ENCODE data around the gene ZNF331. TPM values are rescaled to one million over a fixed set of nuclear protein-coding genes. Genes with fewer than 3 reads are reported as not detected.
"Not testable (repeated sequence)": the region's sequence is repeated elsewhere in the genome, so short reads cannot be mapped to it uniquely, and the experiment has no call there.

Gene ZNF331
- total and polyA plus RNA-seq, 2 donors, result 7.6 to 26.9 TPM

DNA sequence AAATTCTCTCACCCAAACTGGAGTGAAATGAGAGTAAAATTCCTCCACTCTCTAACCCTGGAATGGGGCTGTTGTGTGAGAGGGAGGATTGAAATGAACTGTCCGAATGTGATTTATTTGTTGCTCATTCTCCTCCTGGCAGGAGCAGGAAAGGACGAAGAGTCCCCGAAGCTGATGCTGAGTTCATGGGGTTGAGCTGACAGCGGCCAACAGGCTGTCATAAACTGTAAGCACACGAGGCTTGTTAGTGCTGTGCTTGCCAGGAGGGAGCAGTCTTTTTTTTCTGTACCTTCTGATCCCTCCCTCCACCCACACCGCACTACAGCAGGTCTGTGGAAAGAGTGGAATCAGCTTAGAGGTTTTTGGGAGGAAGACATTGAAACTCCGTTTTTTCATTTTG is 33.1 kb upstream of the ZNF331 start:
- no peak for DNase-seq (ENCODE audit: low read depth in 6 of 9, low spot score in 9 of 9)
- H3K27me3 ChIP-seq (ENCODE audit: control insufficient read depth in 2 of 2, insufficient read depth in 1 of 2, low read length in 1 of 2), result no peaks in the 10 kb centered on the region
- H3K27ac ChIP-seq (ENCODE audit: low read depth in 1 of 2, low read length in 1 of 2), result no peak overlapping the region
- H3K4me3 ChIP-seq (ENCODE audit: low read length in 2 of 2), result no peak overlapping the region
- 52% methylated on average over 7 of the region's 7 CpGs for WGBS
- no peaks in the 10 kb centered on the region for H3K4me1 ChIP-seq (ENCODE audit: control insufficient read depth in 2 of 2, insufficient read depth in 2 of 2, low read length in 2 of 2)
- no peaks in the 10 kb centered on the region for H3K36me3 ChIP-seq (ENCODE audit: control insufficient read depth in 2 of 2, insufficient read depth in 2 of 2, low read length in 1 of 2)
- H3K9me3 ChIP-seq (ENCODE audit: control insufficient read depth in 2 of 2, insufficient read depth in 1 of 2, low read length in 1 of 2), result peaks cover 0 to 4% of the 10 kb centered on the region in 2 donors

DNA sequence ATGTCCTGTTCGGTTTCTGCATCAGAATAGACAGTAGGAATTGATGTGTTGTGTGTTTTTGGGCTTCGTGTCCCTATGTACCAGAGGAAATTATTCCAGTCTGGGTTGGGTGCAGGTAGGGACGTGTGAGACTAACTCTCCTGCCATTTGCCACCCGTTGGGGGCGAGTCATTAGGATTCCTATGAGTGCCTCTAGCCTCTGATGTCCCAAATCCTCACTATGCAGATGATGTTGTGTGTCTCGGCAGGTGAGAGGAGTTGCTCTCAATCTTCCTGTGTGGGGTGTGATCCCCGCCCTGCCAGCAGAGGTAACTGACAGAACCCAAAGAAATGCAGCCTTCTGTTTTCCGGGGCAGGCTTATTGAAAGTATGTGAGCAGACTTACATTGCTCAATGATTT is 31.2 kb upstream of the ZNF331 start:
- Histone ChIP-seq H3K9me3 (ENCODE audit: control insufficient read depth in 2 of 2, insufficient read depth in 1 of 2, low read length in 1 of 2) (no peaks in the 10 kb centered on the region), H3K36me3 (ENCODE audit: control insufficient read depth in 2 of 2, insufficient read depth in 2 of 2, low read length in 1 of 2) (no peaks in the 10 kb centered on the region), H3K4me1 (ENCODE audit: control insufficient read depth in 2 of 2, insufficient read depth in 2 of 2, low read length in 2 of 2) (no peaks in the 10 kb centered on the region), H3K4me3 (ENCODE audit: low read length in 2 of 2) (no peak overlapping the region), H3K27ac (ENCODE audit: low read depth in 1 of 2, low read length in 1 of 2) (no peak overlapping the region), H3K27me3 (ENCODE audit: control insufficient read depth in 2 of 2, insufficient read depth in 1 of 2, low read length in 1 of 2) (no peaks in the 10 kb centered on the region)
- DNase-seq (ENCODE audit: low read depth in 6 of 9, low spot score in 9 of 9), result no peak
- 87% methylated on average over 8 of the region's 8 CpGs for WGBS

DNA sequence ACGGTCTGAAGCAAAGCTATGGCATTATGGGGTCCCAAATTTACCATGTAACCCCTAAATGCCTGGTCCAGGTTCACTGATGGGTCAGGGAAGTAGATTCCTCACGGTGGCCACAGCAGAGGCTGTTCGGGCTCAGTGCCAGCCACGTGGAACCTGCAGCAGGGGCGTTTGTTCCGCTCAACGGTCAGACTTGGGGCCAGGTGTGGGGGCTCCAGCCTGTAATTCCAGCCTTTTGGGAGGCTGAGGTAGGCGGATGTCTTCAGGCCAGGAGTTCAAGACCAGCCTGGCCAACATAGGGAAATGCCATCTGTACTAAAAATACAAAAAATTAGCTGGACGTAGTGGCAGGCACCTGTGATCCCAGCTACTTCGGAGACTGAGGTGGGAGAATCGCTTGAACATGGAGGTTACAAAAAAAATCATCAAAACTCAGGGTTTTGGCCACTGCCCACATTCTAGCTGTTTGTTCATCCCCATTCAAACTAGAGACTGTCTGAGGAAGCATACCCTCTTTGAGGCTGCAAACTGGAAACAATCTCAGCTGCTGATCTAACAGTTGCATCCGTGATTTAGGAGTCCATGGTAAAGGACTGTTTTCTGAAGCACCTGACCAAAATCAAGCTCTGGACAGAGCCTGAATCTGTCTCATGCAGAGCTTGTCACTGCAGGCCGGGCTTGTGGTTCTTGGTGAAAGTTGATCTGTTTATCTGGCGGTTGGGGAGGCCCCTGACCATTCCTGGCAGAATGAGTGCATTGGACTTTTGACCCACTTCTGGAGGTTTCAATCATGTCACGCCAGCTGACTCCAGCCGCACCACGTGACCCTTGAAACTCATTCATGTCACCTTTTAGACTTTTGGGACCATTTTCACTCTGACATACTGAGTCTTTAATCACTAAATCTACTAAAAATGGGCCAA is 30.2 kb upstream of the ZNF331 start:
- no peaks in the 10 kb centered on the region for H3K4me1 ChIP-seq (ENCODE audit: control insufficient read depth in 2 of 2, insufficient read depth in 2 of 2, low read length in 2 of 2)
- no peaks in the 10 kb centered on the region for H3K36me3 ChIP-seq (ENCODE audit: control insufficient read depth in 2 of 2, insufficient read depth in 2 of 2, low read length in 1 of 2)
- no peaks in the 10 kb centered on the region for H3K9me3 ChIP-seq (ENCODE audit: control insufficient read depth in 2 of 2, insufficient read depth in 1 of 2, low read length in 1 of 2)
- H3K27ac ChIP-seq (ENCODE audit: low read depth in 1 of 2, low read length in 1 of 2), result no peak overlapping the region
- WGBS, result 90% methylated on average over 17 of the region's 17 CpGs
- H3K27me3 ChIP-seq (ENCODE audit: control insufficient read depth in 2 of 2, insufficient read depth in 1 of 2, low read length in 1 of 2), result no peaks in the 10 kb centered on the region
- DNase-seq (ENCODE audit: low read depth in 6 of 9, low spot score in 9 of 9), result no peak
- no peak overlapping the region for H3K4me3 ChIP-seq (ENCODE audit: low read length in 2 of 2)

DNA sequence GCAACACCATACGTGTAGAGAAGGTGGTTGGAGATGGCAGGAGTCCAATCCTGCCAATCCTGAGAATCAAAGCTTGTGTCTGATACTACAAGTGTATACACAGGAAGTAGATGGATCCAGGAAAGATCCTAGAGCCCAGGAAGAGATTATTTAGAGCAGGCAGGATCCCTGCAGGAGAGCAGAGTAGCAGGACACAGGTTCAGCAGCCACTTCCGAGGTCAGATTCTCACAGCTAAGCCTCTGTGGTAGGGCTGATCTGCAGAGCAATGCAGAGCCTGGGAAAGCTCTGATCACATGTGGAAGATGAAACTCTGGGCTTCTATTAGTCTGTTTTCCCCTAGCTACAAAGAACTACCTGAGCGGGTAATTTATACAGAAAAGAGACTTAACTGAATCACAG is 28.5 kb upstream of the ZNF331 start:
- 82% methylated on average over 3 of the region's 3 CpGs for WGBS
- Histone ChIP-seq H3K9me3 (ENCODE audit: control insufficient read depth in 2 of 2, insufficient read depth in 1 of 2, low read length in 1 of 2) (no peaks in the 10 kb centered on the region), H3K27me3 (ENCODE audit: control insufficient read depth in 2 of 2, insufficient read depth in 1 of 2, low read length in 1 of 2) (no peaks in the 10 kb centered on the region), H3K36me3 (ENCODE audit: control insufficient read depth in 2 of 2, insufficient read depth in 2 of 2, low read length in 1 of 2) (no peaks in the 10 kb centered on the region), H3K27ac (ENCODE audit: low read depth in 1 of 2, low read length in 1 of 2) (no peak overlapping the region), H3K4me1 (ENCODE audit: control insufficient read depth in 2 of 2, insufficient read depth in 2 of 2, low read length in 2 of 2) (no peaks in the 10 kb centered on the region), H3K4me3 (ENCODE audit: low read length in 2 of 2) (no peak overlapping the region)
- no peak for DNase-seq (ENCODE audit: low read depth in 6 of 9, low spot score in 9 of 9)

DNA sequence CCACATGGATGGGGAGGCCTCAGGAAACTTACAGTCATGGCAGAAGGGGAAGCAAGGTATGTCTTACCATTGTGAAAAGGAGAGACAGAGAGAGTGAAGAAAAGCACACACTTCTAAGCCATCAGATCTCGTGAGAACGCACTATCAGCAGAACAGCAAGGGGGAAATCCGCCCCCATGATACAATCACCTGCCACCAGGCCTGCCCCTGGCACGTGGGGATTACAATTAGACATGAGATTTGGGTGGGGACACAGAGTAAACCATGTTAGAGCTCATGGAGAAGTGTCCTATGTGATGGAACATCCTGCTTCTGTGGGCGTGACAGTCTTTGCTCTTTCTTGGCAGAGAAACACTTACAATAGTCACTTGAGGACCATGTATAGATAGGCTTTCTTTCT is 28.1 kb upstream of the ZNF331 start:
- no peaks in the 10 kb centered on the region for H3K4me1 ChIP-seq (ENCODE audit: control insufficient read depth in 2 of 2, insufficient read depth in 2 of 2, low read length in 2 of 2)
- no peak for DNase-seq (ENCODE audit: low read depth in 6 of 9, low spot score in 9 of 9)
- no peak overlapping the region for H3K27ac ChIP-seq (ENCODE audit: low read depth in 1 of 2, low read length in 1 of 2)
- H3K36me3 ChIP-seq (ENCODE audit: control insufficient read depth in 2 of 2, insufficient read depth in 2 of 2, low read length in 1 of 2), result no peaks in the 10 kb centered on the region
- H3K9me3 ChIP-seq (ENCODE audit: control insufficient read depth in 2 of 2, insufficient read depth in 1 of 2, low read length in 1 of 2), result no peaks in the 10 kb centered on the region
- no peaks in the 10 kb centered on the region for H3K27me3 ChIP-seq (ENCODE audit: control insufficient read depth in 2 of 2, insufficient read depth in 1 of 2, low read length in 1 of 2)
- WGBS, result 83% methylated on average over 5 of the region's 5 CpGs
- no peak overlapping the region for H3K4me3 ChIP-seq (ENCODE audit: low read length in 2 of 2)

DNA sequence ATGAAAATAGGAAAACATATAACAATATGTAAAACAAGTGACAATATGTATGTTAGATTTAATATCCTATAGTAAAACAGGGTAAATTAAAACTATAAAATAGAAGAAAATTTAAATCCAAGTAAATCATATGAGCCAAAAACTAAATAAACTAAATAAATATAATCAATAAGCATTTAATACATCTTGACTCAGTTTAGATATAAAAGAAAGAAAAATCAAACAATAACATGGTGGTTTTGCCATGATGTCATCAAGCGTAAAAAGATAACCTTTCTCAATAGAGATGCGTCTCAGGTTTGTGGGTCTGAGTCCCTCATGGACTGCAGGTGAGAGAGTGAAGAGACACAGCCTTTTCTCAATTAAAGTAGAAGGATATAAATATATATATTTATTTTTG is 26.6 kb upstream of the ZNF331 start:
- Histone ChIP-seq H3K4me1 (ENCODE audit: control insufficient read depth in 2 of 2, insufficient read depth in 2 of 2, low read length in 2 of 2) (no peaks in the 10 kb centered on the region), H3K27ac (ENCODE audit: low read depth in 1 of 2, low read length in 1 of 2) (no peak overlapping the region), H3K36me3 (ENCODE audit: control insufficient read depth in 2 of 2, insufficient read depth in 2 of 2, low read length in 1 of 2) (no peaks in the 10 kb centered on the region), H3K9me3 (ENCODE audit: control insufficient read depth in 2 of 2, insufficient read depth in 1 of 2, low read length in 1 of 2) (no peaks in the 10 kb centered on the region), H3K27me3 (ENCODE audit: control insufficient read depth in 2 of 2, insufficient read depth in 1 of 2, low read length in 1 of 2) (no peaks in the 10 kb centered on the region), H3K4me3 (ENCODE audit: low read length in 2 of 2) (no peak overlapping the region)
- DNase-seq (ENCODE audit: low read depth in 6 of 9, low spot score in 9 of 9), result no peak
- 100% methylated on average over 2 of the region's 2 CpGs for WGBS

DNA sequence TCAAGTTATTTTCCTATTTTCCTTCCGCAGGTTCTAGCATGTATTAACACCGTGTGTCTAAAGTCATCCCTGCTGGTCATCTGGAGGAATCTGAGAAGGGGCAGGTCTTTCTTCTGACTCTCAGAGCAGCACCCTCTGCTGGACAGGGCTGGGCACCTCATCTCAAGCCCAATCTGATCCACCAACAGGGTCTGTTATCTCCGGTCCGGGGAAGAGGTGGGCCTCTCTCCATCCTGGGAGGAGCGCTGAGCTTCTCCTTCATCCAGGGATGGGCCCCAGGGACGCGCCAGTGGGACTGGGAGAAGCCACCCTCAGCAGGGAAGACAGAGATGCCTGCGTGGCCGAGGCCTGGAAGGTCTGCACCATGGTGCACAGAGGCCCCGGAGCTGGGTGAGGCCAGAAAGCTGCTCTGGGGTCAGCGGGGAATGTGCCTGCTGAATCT is 26.0 kb upstream of the ZNF331 start:
- H3K36me3 ChIP-seq (ENCODE audit: control insufficient read depth in 2 of 2, insufficient read depth in 2 of 2, low read length in 1 of 2), result no peaks in the 10 kb centered on the region
- H3K4me3 ChIP-seq (ENCODE audit: low read length in 2 of 2), result no peak overlapping the region
- H3K27me3 ChIP-seq (ENCODE audit: control insufficient read depth in 2 of 2, insufficient read depth in 1 of 2, low read length in 1 of 2), result no peaks in the 10 kb centered on the region
- no peaks in the 10 kb centered on the region for H3K4me1 ChIP-seq (ENCODE audit: control insufficient read depth in 2 of 2, insufficient read depth in 2 of 2, low read length in 2 of 2)
- no peak overlapping the region for H3K27ac ChIP-seq (ENCODE audit: low read depth in 1 of 2, low read length in 1 of 2)
- no peaks in the 10 kb centered on the region for H3K9me3 ChIP-seq (ENCODE audit: control insufficient read depth in 2 of 2, insufficient read depth in 1 of 2, low read length in 1 of 2)
- 42% methylated on average over 11 of the region's 11 CpGs for WGBS
- DNase-seq (ENCODE audit: low read depth in 6 of 9, low spot score in 9 of 9), result peak in 4 of 9 donors; percentile 12 to 42 (median 23)

DNA sequence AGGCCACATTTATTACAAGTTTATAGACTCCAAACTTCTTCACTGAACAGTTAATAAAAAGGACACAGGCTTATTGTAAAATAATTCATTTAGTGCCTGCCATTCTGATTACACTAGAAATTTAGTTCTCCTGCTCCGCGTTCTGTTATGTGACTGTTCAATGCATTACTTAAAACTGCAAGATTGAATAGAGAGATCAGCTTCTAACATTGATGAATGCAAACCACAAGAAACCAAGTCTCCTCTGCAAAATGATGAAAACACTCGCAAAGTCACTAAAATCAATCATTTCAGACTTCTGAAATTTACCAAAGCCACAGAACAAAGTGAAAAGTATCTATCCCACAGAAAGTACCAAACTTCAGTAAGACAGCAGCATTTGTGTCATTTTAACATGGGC is 22.9 kb upstream of the ZNF331 start:
- H3K4me3 ChIP-seq (ENCODE audit: low read length in 2 of 2); H3K27me3 ChIP-seq (ENCODE audit: control insufficient read depth in 2 of 2, insufficient read depth in 1 of 2, low read length in 1 of 2); H3K27ac ChIP-seq (ENCODE audit: low read depth in 1 of 2, low read length in 1 of 2); H3K4me1 ChIP-seq (ENCODE audit: control insufficient read depth in 2 of 2, insufficient read depth in 2 of 2, low read length in 2 of 2); DNase-seq (ENCODE audit: low read depth in 6 of 9, low spot score in 9 of 9); H3K9me3 ChIP-seq (ENCODE audit: control insufficient read depth in 2 of 2, insufficient read depth in 1 of 2, low read length in 1 of 2); H3K36me3 ChIP-seq (ENCODE audit: control insufficient read depth in 2 of 2, insufficient read depth in 2 of 2, low read length in 1 of 2): not testable (repeated sequence)
- 98% methylated on average over 3 of the region's 3 CpGs for WGBS

DNA sequence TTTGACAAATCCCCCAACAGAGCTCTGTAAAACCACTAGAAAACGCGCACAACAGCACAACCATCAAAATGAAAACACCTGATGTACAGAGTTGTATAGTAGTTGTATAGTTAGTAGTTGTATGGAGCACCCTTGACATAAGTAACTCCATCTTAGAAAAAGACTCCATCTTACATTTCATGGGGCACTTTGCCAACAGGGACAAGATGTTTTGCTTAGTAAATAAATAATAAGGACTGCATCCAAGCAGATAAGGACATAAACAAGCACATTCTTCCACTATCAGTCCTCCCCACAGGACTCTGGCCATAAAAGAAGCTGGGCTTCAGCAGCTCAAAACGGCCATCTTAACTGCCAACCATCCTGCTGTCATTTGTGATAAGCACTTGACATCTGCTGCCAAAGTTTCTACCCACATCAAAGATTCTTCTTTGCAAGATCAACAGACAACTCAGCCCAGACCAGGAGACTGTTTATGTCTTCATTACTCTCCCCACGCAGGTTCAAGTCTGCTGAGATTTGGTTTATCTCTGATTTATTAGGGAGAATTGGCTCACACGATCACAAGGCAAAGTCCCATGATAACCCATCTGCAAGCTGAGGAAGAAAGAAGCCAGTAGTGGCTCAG is 20.7 kb upstream of the ZNF331 start:
- Histone ChIP-seq H3K36me3 (ENCODE audit: control insufficient read depth in 2 of 2, insufficient read depth in 2 of 2, low read length in 1 of 2) (no peaks in the 10 kb centered on the region), H3K4me3 (ENCODE audit: low read length in 2 of 2) (no peak overlapping the region), H3K9me3 (ENCODE audit: control insufficient read depth in 2 of 2, insufficient read depth in 1 of 2, low read length in 1 of 2) (peaks cover 0 to 8% of the 10 kb centered on the region in 2 donors), H3K27ac (ENCODE audit: low read depth in 1 of 2, low read length in 1 of 2) (no peak overlapping the region), H3K4me1 (ENCODE audit: control insufficient read depth in 2 of 2, insufficient read depth in 2 of 2, low read length in 2 of 2) (peaks cover 7 to 8% of the 10 kb centered on the region in 2 donors), H3K27me3 (ENCODE audit: control insufficient read depth in 2 of 2, insufficient read depth in 1 of 2, low read length in 1 of 2) (no peaks in the 10 kb centered on the region)
- WGBS, result 60% methylated on average over 5 of the region's 5 CpGs
- DNase-seq (ENCODE audit: low read depth in 6 of 9, low spot score in 9 of 9), result no peak

All from thymus (tissue), 11 donors.